GM19468 (cell line): ENCODE results near the gene KMT2C.
A peak's percentile ranks its signal among the peaks of the same experiment; 100 is the strongest.
"Not testable (repeated sequence)": the region's sequence is repeated elsewhere in the genome, so short reads cannot be mapped to it uniquely, and the experiment has no call there.

Source experiments
- ATAC-seq: cut with Tn5 transposase; IDR thresholded peaks from one replicate; pipeline ENCODE4 v1.9.1; 2021; ENCODE audit warnings: mild to moderate bottlenecking, moderate library complexity, moderate number of reproducible peaks; ENCODE audit not compliant: unreplicated experiment; ENCODE audit errors: extremely low read depth

The KMT2C gene

DNA sequence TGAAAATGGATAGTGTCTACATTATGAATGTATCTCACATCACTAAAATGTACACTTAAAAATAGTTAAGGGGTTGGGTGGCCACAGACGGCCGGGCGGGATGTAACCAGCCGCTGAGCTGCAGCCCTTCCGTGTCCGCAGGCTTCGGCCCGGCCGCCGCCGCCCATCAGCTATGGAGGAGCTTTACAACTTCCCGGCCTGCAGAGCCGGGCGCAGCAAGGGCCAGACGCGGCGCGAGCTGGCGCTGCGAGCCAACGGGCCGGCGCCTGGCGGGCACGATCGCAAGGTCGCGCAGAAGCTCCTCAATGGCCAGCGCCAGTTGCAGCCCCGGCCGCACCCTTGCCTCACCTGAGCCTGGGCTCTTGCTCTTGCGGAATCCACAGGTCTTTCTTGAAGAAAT lies 69.1 kb downstream of the KMT2C start:
- ATAC-seq, result no peak

GRCh38 chr7:152365982-152366603 lies 69.7 kb downstream of the KMT2C start:
- ATAC-seq, result no peak

DNA sequence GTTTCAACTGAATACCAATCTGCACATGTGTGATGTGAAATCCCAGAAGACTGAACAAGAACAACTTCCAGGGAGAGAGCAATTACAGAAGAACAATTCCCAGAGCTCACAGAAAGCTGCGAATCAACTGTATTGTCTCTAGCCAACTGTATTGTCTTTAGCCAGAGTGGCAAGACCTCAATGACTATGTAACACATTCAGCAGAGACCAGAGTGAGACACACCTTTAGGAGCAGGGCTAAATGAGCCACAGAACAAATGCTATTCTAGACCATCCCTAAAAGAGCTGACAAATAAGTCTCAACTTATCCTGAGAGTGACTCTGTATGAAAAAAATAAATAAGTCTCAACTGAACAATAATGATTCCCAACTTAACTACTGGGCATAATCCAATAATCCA lies 72.0 kb downstream of the KMT2C start:
- no peak for ATAC-seq

DNA sequence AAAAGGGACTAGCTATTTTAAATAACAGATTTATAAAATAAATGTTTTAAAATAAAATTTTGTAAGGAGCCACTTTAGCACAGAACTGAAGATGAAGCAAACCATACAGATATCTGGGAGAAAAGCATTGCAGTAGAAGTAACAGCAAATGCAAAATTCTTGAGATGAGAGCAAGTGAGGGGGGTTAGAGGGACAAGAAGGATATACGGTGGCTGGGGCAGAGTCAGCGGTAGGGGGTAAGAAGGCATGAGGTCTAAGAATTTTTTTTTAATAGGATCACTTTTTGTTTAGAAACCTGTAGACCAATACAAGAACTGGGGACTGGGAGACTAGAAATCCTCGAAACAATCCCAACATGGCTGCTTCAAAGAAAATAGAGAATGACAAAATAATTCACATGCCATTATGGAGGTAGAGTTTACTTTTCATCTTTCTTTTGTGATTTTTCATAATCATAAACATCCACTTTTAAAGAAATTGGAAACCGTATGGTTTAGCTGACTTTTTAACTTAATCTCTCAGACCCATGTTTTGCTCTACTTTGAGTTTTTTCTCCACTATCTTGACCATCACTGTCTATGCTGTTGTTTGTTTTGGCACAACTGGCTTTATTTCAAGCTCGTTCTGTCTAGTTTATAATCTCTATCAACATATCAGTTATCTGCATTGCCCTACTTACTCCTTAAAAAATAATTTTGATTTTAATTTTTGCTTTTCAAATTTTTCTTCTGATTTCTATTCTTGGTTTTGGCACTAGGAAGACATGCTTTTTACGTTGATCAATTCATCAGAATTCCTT lies 73.5 kb downstream of the KMT2C start:
- no peak for ATAC-seq

GRCh38 chr7:152355474-152356057 lies 80.2 kb downstream of the KMT2C start:
- ATAC-seq, result peak; percentile 77

DNA sequence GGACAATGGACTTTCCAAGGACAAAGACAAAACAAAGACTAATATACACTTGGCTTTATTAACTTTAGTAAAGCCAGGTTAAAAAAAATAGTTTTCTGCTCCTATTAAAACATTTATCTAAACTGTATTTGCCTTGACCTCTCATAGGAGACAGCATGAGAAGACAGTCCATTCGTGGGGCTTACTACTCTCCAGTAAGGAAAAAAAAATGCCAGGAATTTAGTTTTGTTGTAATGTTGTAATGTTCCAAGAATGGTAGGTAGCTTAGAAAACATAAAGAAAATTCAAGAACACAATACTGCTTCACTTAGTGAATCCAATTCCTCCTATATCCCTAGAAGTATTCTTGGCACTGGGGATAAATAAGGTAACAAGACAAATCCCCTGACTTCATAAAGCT lies 81.7 kb downstream of the KMT2C start:
- no peak for ATAC-seq

DNA sequence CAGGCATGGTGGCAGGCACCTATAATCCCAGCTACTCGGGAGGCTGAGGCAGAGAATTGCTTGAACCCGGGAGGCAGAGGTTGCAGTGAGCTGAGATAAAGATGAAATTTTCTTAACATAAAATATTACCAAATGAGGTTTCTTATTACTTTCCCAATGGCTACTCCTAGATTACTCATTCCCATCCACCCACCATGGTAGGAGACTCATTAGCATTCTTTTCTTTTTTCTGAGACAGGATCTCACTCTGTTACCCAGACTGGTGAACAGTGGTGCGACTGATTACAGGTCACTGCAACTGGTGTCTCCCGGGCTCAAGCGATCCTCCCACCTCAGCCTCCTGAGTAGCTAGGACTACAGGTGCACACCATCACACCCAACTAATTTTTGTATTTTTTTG lies 82.5 kb downstream of the KMT2C start:
- not testable (repeated sequence) for ATAC-seq

- not testable (repeated sequence) for ATAC-seq
Measured at GRCh38 chr7:152351747-152352146, 84.1 kb downstream of the KMT2C start.

- no peak for ATAC-seq
Measured at GRCh38 chr7:152351168-152351567, 84.6 kb downstream of the KMT2C start.

DNA sequence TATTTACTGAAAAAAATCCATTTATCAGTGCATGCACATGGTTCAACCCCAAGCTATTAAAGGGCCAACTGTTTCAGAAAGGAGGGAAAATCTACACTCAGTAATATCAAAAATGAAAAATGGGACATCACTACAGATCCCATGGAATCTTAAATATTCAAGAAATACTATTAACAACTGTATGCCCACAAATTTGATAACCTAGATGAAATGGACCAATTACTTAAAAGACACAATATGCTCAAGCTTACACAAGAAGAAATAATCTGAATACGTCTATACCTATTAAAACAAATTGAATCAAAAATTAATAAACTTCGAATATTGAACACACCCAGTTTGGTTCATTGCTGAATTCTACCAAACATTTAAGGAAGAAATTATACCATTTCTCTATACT lies 87.9 kb downstream of the KMT2C start:
- no peak for ATAC-seq

GRCh38 chr7:152344253-152344652 lies 91.5 kb downstream of the KMT2C start:
- no peak for ATAC-seq

GRCh38 chr7:152342796-152343195 lies 93.0 kb downstream of the KMT2C start:
- ATAC-seq, result no peak

DNA sequence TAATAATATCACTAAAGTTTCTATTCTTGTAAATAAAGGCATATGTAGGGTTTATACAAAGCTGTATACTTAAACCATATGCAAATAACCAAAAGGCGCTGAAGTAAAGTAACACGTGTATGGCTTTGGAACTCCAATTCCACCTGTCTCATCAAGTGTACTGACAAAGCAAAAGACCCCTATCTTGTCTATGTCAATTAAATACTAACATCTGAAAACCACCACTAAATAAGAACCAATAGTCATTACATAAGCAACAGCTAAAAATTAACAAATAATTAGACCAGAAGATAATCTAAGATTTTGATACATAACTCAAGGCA lies 93.9 kb downstream of the KMT2C start:
- ATAC-seq, result no peak

DNA sequence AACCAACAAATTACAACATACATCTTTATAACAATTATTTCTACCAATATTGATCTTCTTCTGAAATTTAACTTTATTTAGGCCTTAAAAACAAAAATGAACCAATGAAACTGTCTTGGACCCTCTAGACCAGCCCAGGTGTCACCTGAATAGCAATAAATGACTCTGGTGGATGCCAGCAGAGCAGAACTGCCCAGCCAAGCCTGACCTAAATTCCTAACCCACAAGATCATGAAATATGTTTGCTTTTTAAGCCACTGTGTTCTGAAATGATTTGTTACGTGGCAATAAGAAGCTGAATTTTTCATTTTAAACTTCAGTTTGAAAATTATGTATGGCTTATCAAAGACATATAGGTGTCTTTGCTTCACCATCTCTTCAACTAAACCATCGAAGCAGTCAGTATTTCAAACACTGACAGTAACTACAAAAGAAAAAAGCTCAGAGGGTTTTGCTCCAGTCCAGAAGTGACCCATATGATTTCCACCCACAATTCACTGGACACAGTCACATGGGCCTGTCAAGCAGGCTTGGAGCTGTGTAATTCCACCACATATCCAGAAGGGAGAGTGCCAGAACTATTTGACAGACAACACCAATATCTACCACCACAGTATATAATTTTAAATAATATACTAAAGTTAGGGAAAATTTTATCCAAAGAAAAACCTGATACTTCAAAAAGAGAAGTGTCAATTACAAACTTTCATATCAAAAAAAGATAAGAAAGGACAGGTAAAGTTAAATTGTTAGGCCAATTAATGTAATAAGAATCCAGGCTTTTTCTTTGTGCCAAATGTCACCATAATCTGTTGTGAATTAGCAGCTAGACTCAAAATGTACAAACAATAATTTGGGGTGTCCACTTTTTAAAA lies 94.5 kb downstream of the KMT2C start:
- peak; percentile 53 for ATAC-seq

DNA sequence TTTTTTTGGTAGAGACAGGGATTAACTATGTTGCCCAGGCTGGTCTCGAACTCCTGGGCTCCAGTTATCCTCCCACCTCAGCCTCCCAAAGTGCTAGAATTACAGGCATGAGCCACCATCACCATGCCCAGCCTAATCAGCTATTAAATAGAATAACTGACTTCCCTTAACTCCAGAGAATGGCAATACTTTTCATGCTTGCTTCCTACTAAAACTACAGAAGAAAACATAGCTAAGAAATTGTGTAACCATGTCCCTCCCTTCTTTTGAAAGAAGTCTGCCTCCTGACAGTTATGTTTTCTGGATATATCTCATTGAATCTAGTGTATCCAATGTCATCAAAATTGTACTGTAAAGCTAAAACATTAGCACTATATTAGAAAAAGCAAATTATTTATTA lies 95.6 kb downstream of the KMT2C start:
- no peak for ATAC-seq

DNA sequence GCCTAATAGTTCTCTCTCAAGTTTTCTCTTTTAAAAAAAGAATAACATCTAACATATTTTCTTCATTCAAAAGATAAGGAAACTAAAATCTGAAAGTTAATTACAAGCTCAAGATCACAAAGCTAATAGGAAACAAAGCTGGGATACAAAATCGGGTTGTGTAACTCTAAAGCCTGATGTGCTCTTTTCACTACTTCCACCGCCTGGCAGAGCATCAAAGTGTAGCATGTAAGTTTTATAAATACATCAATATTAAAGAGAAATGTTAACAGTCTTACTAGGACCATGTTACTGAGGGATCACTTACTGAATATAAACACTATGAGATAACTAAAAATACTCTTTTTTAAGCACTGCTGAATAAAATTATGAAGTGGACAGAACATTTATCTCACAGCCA lies 97.2 kb downstream of the KMT2C start:
- no peak for ATAC-seq

DNA sequence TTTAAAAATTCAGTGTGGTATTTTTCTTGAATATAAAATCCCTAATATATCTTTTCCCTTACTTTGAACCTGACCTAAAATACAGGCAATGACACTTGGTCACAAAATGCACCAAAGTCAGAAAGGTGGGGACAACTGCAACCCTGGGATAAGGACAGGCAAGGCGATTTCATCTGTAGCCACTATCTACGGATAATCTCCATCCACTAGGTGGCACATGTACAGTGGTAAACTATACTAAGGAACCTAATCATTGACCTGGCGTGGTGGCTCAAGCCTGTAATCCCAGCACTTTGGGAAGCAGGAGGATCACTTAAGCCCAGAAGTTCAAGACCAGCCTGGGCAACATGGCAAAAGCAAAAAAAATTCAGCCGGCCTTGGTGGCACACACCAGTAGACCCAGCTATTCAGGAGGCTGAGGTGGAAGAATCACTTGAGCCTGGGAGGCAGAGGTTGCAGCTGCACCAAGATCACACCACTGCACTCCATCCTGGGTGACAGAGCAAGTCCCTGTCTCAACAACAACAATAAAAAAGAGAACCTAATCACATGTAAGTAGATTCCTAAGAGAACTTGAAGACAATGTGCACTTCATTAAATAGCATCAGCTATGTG lies 98.9 kb downstream of the KMT2C start:
- no peak for ATAC-seq

GRCh38 chr7:152335900-152336571 lies 99.8 kb downstream of the KMT2C start:
- no peak for ATAC-seq

DNA sequence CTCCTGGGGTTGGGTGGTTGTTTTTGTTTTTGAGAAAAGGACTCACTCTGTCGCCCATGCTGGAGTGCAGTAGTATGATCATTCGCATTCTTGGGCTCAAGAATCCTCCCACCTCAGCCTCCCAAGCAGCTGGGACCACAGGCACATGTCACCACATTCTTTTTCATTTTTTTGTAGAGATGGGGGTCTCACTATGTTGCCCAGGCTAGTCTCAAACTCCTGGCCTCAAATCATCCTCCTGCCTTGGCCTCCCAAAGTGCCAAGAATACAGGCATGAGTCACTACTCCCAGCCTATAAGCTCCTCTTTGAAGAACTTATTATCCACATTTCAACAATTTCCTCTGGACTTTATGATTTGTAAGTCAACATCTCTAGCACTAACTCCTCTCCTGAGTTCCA lies 102.7 kb downstream of the KMT2C start:
- ATAC-seq, result no peak

DNA sequence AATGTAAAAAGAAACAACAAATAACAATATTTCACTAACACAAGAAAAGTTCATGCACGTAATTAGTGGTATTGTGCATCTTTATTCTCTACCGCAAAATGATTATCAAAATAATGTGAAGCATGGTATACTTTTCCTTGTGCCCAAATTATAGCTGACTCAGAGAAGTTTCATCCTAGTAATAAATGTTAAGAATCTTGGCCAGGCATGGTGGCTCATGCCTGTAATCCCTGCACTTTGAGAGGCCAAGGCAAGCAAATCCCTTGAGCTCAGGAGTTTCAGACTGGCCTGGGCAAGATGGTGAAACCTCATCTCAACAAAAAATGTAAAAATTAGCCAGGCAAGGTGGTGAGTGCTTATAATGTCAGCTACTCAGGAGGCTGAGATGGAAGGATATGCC lies 105.0 kb downstream of the KMT2C start:
- ATAC-seq, result no peak
